K562 (cell line): ENCODE data around the gene KYAT1. TPM values are rescaled to one million over a fixed set of nuclear protein-coding genes. Genes with fewer than 3 reads are reported as not detected.

Experiments used
- ARNT ChIP-seq, 2 experiments: fragments of 450-650 bp; IDR thresholded peaks; 2 replicates each; pipeline ENCODE4 v1.6.1; 2016; ENCODE audit warnings: mild to moderate bottlenecking in 1 of 2
- DMBX1 ChIP-seq: fragments of 250-450 bp; sonication (Bioruptor Pico); IDR thresholded peaks from 2 replicates; pipeline ENCODE4 v1.8.0; 2022; ENCODE audit warnings: inconsistent platforms, mild to moderate bottlenecking, moderate library complexity, borderline replicate concordance
- DNMT1 ChIP-seq: fragments of 450-650 bp; IDR thresholded peaks from 2 replicates; pipeline ENCODE4 v1.6.1; 2016; ENCODE audit warnings: antibody characterized with exemption, mild to moderate bottlenecking
- E2F6 ChIP-seq, 2 experiments: IDR thresholded peaks; 2 replicates each; pipeline ENCODE4 v1.6.1; 2011; ENCODE audit warnings: borderline replicate concordance in 1 of 2, control low read depth in 1 of 2, low read depth in 1 of 2, low read length in 1 of 2, mild to moderate bottlenecking in 1 of 2, mixed read lengths in 1 of 2, moderate library complexity in 1 of 2; ENCODE audit not compliant: insufficient read depth in 1 of 2, insufficient read length in 1 of 2, poor library complexity in 1 of 2, severe bottlenecking in 1 of 2; ENCODE audit errors: extremely low read depth in 1 of 2
- EP300 ChIP-seq: IDR thresholded peaks from 2 replicates; pipeline ENCODE4 v1.6.1; 2012; ENCODE audit warnings: low read length, improper control_type of control experiment
- ETV5 ChIP-seq: sonication (generic); formaldehyde crosslinking; IDR thresholded peaks from 2 replicates; pipeline ENCODE4 v1.4.0; 2020; ENCODE audit warnings: low read depth, mild to moderate bottlenecking, missing genetic modification reagents
- FIP1L1 ChIP-seq: fragments of 200-400 bp; formaldehyde crosslinking; IDR thresholded peaks from 2 replicates; pipeline ENCODE4 v1.6.1; 2018; ENCODE audit warnings: mild to moderate bottlenecking, low read depth, low read length; ENCODE audit not compliant: poor library complexity, severe bottlenecking
- GTF2B ChIP-seq: IDR thresholded peaks from 2 replicates; pipeline ENCODE4 v1.6.1; 2011; ENCODE audit not compliant: insufficient read length; ENCODE audit errors: extremely low read depth
- IRF1 ChIP-seq: sonication (generic); formaldehyde crosslinking; IDR thresholded peaks from 2 replicates; pipeline ENCODE4 v1.8.0; 2022; ENCODE audit warnings: missing genetic modification reagents, mild to moderate bottlenecking, borderline replicate concordance
- LCOR ChIP-seq: sonication (generic); formaldehyde crosslinking; IDR thresholded peaks from 2 replicates; pipeline ENCODE4 v1.8.0; 2022; ENCODE audit warnings: mild to moderate bottlenecking, missing genetic modification reagents
- RFX7 ChIP-seq: fragments of 250-450 bp; sonication (Bioruptor Pico); IDR thresholded peaks from 2 replicates; pipeline ENCODE4 v1.5.1; 2021; ENCODE audit warnings: mild to moderate bottlenecking
- TFAP4 ChIP-seq: sonication (generic); formaldehyde crosslinking; IDR thresholded peaks from 2 replicates; pipeline ENCODE4 v1.8.0; 2022; ENCODE audit warnings: missing genetic modification reagents, mild to moderate bottlenecking, moderate library complexity, borderline replicate concordance
- XRCC5 ChIP-seq: fragments of 200-400 bp; formaldehyde crosslinking; IDR thresholded peaks from 2 replicates; pipeline ENCODE4 v1.6.1; 2017; ENCODE audit warnings: low read depth, mild to moderate bottlenecking, low read length
- ZBTB8A ChIP-seq: fragments of 450-650 bp; IDR thresholded peaks from 2 replicates; pipeline ENCODE4 v1.6.1; 2018; ENCODE audit warnings: mild to moderate bottlenecking, moderate library complexity; ENCODE audit not compliant: partially characterized antibody
- ZC3H4 ChIP-seq: sonication (generic); formaldehyde crosslinking; IDR thresholded peaks from 2 replicates; pipeline ENCODE4 v1.9.0; 2021; ENCODE audit warnings: missing genetic modification reagents, borderline replicate concordance
- ZFP91 ChIP-seq: sonication (generic); formaldehyde crosslinking; IDR thresholded peaks from 2 replicates; pipeline ENCODE4 v1.8.0; 2022; ENCODE audit warnings: mild to moderate bottlenecking, missing genetic modification reagents
- ZNF224 ChIP-seq: sonication (generic); formaldehyde crosslinking; IDR thresholded peaks from 2 replicates; pipeline ENCODE4 v1.8.0; 2022; ENCODE audit warnings: mild to moderate bottlenecking, missing genetic modification reagents
- ZNF311 ChIP-seq: fragments of 250-450 bp; sonication (Bioruptor Pico); IDR thresholded peaks from 2 replicates; pipeline ENCODE4 v1.4.0; 2020; ENCODE audit warnings: mild to moderate bottlenecking, moderate library complexity
- ZNF57 ChIP-seq: fragments of 450-650 bp; formaldehyde crosslinking; IDR thresholded peaks from 2 replicates; pipeline ENCODE4 v1.4.0; 2020; ENCODE audit warnings: mild to moderate bottlenecking, moderate library complexity
- ZNF586 ChIP-seq: fragments of 450-650 bp; formaldehyde crosslinking; conservative IDR thresholded peaks from 2 replicates; pipeline ENCODE4 v1.4.0; 2020; ENCODE audit warnings: mild to moderate bottlenecking, moderate library complexity
- polyA plus RNA-seq, 8 experiments: library from polyadenylated mRNA; depleted of rRNA in 4 of 8; stranded (reverse) in 5 of 8; unstranded in 3 of 8; fragments of >200 nt; fragmentation: Nextera tagmentation in 2 of 8; fragmentation: Illumina TruSeq in 1 of 8; extraction: Ambion mirVana in 2 of 8; extraction: Trizol in 1 of 8; gene quantifications; 2 replicates each; pipeline versions ENCODE4 v1.2.1 to v1.2.3, GENCODE V29; 2011 to 2014; ENCODE audit warnings: inconsistent platforms in 1 of 8, missing spikeins in 1 of 8
- total RNA-seq, 7 experiments: library from RNA; depleted of rRNA in 6 of 7; stranded (reverse); fragments of >200 nt in 6 of 7; fragmentation: Illumina TruSeq in 2 of 7; extraction: Trizol in 2 of 7; gene quantifications; 2 replicates each; pipeline versions ENCODE4 v1.2.1 to v1.2.3, GENCODE V29; 2011 to 2021; ENCODE audit warnings: low replicate concordance in 1 of 7

KYAT1 gene
- total and polyA plus RNA-seq, 9 of the 15 experiments (the other 6 are each of a cell fraction or from before 2014, with no cell fraction given): 6.4 to 16.8 (median 11.1) TPM

GRCh38 chr9:128786681-128787601 lies 94.8 kb downstream of the KYAT1 start, which contains the start of gene TBC1D13 (continued):
- peak; percentile 97 to 100 for TF ChIP-seq E2F6 (IDR thresholded peaks at IDR 0.05; ENCODE audit: borderline replicate concordance in 1 of 2, extremely low read depth in 1 of 2, insufficient read depth in 1 of 2, insufficient read length in 1 of 2, low read depth in 1 of 2, low read length in 1 of 2, poor library complexity in 1 of 2, severe bottlenecking in 1 of 2)
- no peak for TF ChIP-seq ZNF57 (CRISPR knock-in tag)
- TF ChIP-seq TFAP4 (CRISPR knock-in tag): peak; percentile 92
- TF ChIP-seq RFX7: no peak
- TF ChIP-seq ZNF224 (CRISPR knock-in tag): peak; percentile 77; the same call in 1 of the 2 replicates
- TF ChIP-seq ZFP91 (CRISPR knock-in tag): peak; percentile 67; the same call in 1 of the 2 replicates
- no peak; the same call in 1 of the 2 replicates for TF ChIP-seq IRF1
- TF ChIP-seq ZC3H4 (CRISPR knock-in tag): no peak
- TF ChIP-seq DMBX1 (CRISPR knock-in tag): no peak
- peak; percentile 76; the same call in 1 of the 2 replicates for TF ChIP-seq XRCC5
- no peak for TF ChIP-seq ZNF586
- peak; percentile 87 for TF ChIP-seq ETV5
- TF ChIP-seq FIP1L1: peak; percentile 97
- TF ChIP-seq GTF2B: no peak
- TF ChIP-seq ZNF311 (CRISPR knock-in tag): no peak
- peak; percentile 96 for TF ChIP-seq LCOR (CRISPR knock-in tag)
- peak in 1 of 2 experiments; percentile 38; a peak in 1 of 4 replicates for TF ChIP-seq ARNT (IDR thresholded peaks at IDR 0.05)
- no peak for TF ChIP-seq DNMT1
- TF ChIP-seq ZBTB8A: no peak
- peak; percentile 24; the same call in 1 of the 2 replicates for TF ChIP-seq EP300
